ENCODE data around the gene TRMT6.
A peak's percentile ranks its signal among the peaks of the same experiment; 100 is the strongest.

The TRMT6 gene

GRCh38 chr20:5935384-5935783, 14.9 kb downstream of the TRMT6 start:
- no peak for DNase-seq (ENCODE audit: low read depth, low spot score)
- TF ChIP-seq, protein P1, sequence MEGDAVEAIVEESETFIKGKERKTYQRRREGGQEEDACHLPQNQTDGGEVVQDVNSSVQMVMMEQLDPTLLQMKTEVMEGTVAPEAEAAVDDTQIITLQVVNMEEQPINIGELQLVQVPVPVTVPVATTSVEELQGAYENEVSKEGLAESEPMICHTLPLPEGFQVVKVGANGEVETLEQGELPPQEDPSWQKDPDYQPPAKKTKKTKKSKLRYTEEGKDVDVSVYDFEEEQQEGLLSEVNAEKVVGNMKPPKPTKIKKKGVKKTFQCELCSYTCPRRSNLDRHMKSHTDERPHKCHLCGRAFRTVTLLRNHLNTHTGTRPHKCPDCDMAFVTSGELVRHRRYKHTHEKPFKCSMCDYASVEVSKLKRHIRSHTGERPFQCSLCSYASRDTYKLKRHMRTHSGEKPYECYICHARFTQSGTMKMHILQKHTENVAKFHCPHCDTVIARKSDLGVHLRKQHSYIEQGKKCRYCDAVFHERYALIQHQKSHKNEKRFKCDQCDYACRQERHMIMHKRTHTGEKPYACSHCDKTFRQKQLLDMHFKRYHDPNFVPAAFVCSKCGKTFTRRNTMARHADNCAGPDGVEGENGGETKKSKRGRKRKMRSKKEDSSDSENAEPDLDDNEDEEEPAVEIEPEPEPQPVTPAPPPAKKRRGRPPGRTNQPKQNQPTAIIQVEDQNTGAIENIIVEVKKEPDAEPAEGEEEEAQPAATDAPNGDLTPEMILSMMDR (IDR thresholded peaks at IDR 0.05; ENCODE audit: low read depth, low read length): no peak
- no peak overlapping the region for H3K4me3 ChIP-seq (ENCODE audit: low read depth, low read length)
- in situ Hi-C loops (cut with HindIII; ENCODE audit: low sequenced_read_pairs): no loop called here

DNA sequence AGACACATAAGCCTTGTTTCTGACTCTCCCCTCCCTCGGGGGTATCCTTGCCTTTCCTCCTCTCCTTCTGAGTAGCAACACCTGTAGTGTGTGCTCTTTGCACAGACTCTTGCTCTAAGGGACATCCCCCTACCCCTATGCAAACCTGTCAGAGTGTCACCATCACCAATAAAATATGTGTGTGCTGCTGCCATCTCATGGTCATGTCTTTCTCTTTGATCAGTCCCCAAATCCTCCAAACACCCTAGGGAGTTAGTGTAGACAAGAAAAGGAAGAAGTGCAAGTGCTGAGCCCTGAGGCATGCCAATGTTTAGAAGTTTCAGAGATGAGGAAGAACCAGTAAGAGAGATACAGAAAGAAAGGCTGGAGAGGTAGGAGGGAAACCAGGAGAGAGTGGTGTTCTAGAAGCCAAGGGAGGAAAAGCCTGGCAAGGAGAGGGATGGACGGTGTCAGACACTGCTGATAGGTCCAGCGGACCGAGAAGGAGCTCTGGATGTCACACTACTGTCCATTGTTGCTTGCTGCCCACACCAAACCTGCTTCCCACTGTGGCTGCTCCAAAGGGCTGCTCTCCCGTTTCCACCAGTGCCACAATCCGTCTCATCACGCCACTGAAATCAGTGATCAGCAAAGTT, 16.4 kb downstream of the TRMT6 start:
- in situ Hi-C loops (cut with HindIII; ENCODE audit: low sequenced_read_pairs): no loop called here
- H3K4me3 ChIP-seq (ENCODE audit: low read depth, low read length): no peak overlapping the region
- no peak for DNase-seq (ENCODE audit: low read depth, low spot score)

GRCh38 chr20:5932796-5933195, 17.5 kb downstream of the TRMT6 start:
- in situ Hi-C loops (cut with HindIII; ENCODE audit: low sequenced_read_pairs): no loop called here
- TF ChIP-seq, protein P1 (IDR thresholded peaks at IDR 0.05; ENCODE audit: low read depth, low read length): no peak

More for the DNA sequence above, 16.4 kb downstream of the TRMT6 start:
- TF ChIP-seq, protein P1 (IDR thresholded peaks at IDR 0.05; ENCODE audit: low read depth, low read length): peak; percentile 23

DNA sequence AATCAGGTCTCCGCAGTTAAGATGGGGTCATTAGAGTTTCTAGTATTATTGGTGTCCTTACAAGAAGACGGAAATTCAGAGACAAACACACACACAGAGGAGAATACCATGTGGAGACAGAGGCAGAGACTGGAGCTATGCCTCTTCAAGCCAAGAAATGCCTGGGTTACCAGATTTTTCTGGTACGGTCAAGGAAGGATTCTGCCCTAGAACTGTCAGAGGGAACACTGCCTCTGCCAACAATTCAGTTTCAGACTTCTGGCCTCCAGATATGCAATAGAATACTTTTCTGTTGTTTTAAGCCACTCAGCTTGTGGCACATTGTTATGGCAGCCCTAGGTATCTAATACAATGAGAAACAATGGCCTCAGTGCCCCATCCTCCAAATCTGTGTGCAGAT, 18.9 kb downstream of the TRMT6 start:
- TF ChIP-seq, protein P1 (IDR thresholded peaks at IDR 0.05; ENCODE audit: low read depth, low read length): no peak
- DNase-seq (ENCODE audit: low read depth, low spot score): no peak
- in situ Hi-C loops (cut with HindIII; ENCODE audit: low sequenced_read_pairs): no loop called here
- no peak overlapping the region for H3K4me3 ChIP-seq (ENCODE audit: low read depth, low read length)

More at GRCh38 chr20:5932796-5933195, 17.5 kb downstream of the TRMT6 start:
- no peak overlapping the region for H3K4me3 ChIP-seq (ENCODE audit: low read depth, low read length)
- no peak for DNase-seq (ENCODE audit: low read depth, low spot score)

- H3K4me3 ChIP-seq (ENCODE audit: low read depth, low read length): no peak overlapping the region
- no peak for DNase-seq (ENCODE audit: low read depth, low spot score)
- in situ Hi-C loops (cut with HindIII; ENCODE audit: low sequenced_read_pairs): no loop called here
- TF ChIP-seq, protein P1 (IDR thresholded peaks at IDR 0.05; ENCODE audit: low read depth, low read length): no peak
These were observed 21.3 kb downstream of the TRMT6 start for GRCh38 chr20:5928836-5929715.

GRCh38 chr20:5927749-5928462, 22.4 kb downstream of the TRMT6 start:
- in situ Hi-C loops (cut with HindIII; ENCODE audit: low sequenced_read_pairs): no loop called here
- H3K4me3 ChIP-seq (ENCODE audit: low read depth, low read length): no peak overlapping the region
- TF ChIP-seq, protein P1 (IDR thresholded peaks at IDR 0.05; ENCODE audit: low read depth, low read length): no peak
- no peak for DNase-seq (ENCODE audit: low read depth, low spot score)
